Effector memory CD4-positive, alpha-beta T cell (primary cell): ENCODE results near the gene FAM163A.

ENCODE experiments used
- DNase-seq, 3 donors: peaks; one replicate each; pipeline ENCODE4 v3.0.0-alpha.2; 2020
- H3K27ac ChIP-seq: 2 replicates; pipeline ENCODE4 v1.7.0; 2013; ENCODE audit warnings: mild to moderate bottlenecking, low read length, moderate library complexity; ENCODE audit not compliant: insufficient read depth, poor library complexity, severe bottlenecking
- H3K27me3 ChIP-seq: replicated peaks from 2 replicates; pipeline ENCODE4 v1.7.0; 2013; ENCODE audit warnings: mild to moderate bottlenecking, low read length; ENCODE audit not compliant: insufficient read depth, control insufficient read depth, poor library complexity, severe bottlenecking
- H3K36me3 ChIP-seq: 2 replicates; pipeline ENCODE4 v1.7.0; 2013; ENCODE audit warnings: mild to moderate bottlenecking, low read length, moderate library complexity; ENCODE audit not compliant: control insufficient read depth, insufficient read depth
- H3K4me1 ChIP-seq: 2 replicates; pipeline ENCODE4 v1.7.0; 2013; ENCODE audit warnings: low read length, mild to moderate bottlenecking; ENCODE audit not compliant: control insufficient read depth, insufficient read depth, poor library complexity, severe bottlenecking
- H3K4me3 ChIP-seq: 2 replicates; pipeline ENCODE4 v1.7.0; 2013; ENCODE audit warnings: low read length, low read depth, mild to moderate bottlenecking; ENCODE audit not compliant: insufficient read depth, poor library complexity, severe bottlenecking
- H3K9me3 ChIP-seq: 2 replicates; pipeline ENCODE4 v1.7.0; 2013; ENCODE audit warnings: mild to moderate bottlenecking, low read length, moderate library complexity; ENCODE audit not compliant: control insufficient read depth

FAM163A gene

GRCh38 chr1:179719272-179719671, 23.8 kb upstream of the FAM163A start:
- Histone ChIP-seq H3K4me3 (no peak overlapping the region), H3K9me3 (peaks cover 16% of the 10 kb centered on the region), H3K27ac (no peak overlapping the region), H3K27me3 (no peaks in the 10 kb centered on the region), H3K4me1 (no peaks in the 10 kb centered on the region), H3K36me3 (no peaks in the 10 kb centered on the region)
- no peak for DNase-seq

- H3K27ac ChIP-seq, result no peak overlapping the region
- DNase-seq, result no peak
- H3K4me3 ChIP-seq, result no peak overlapping the region
- H3K27me3 ChIP-seq, result no peaks in the 10 kb centered on the region
- H3K9me3 ChIP-seq, result no peaks in the 10 kb centered on the region
- no peaks in the 10 kb centered on the region for H3K36me3 ChIP-seq
- H3K4me1 ChIP-seq, result no peaks in the 10 kb centered on the region
Measured at GRCh38 chr1:179728271-179728670, 14.8 kb upstream of the FAM163A start.

DNA sequence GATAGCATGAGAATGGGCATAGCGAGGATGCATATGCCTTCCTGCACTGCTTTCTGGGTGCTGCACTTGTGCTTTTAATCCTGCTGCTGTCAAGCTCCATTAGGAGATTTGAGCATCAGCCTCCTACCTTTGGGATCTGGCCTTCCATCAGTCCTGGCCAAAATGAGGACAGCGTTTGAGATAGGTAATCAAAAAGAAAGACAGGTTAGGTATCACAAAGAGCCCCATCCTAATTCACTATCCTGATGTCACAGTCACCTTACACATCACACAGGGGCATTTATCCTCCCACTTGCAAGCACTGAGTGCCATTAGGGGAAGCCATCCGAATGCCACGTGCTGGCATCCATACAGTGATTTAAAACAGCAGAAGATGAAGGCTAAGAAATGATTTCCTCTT, 13.2 kb upstream of the FAM163A start:
- Histone ChIP-seq H3K27me3 (no peaks in the 10 kb centered on the region), H3K27ac (no peak overlapping the region), H3K4me3 (no peak overlapping the region), H3K9me3 (no peaks in the 10 kb centered on the region), H3K36me3 (no peaks in the 10 kb centered on the region), H3K4me1 (no peaks in the 10 kb centered on the region)
- no peak for DNase-seq

DNA sequence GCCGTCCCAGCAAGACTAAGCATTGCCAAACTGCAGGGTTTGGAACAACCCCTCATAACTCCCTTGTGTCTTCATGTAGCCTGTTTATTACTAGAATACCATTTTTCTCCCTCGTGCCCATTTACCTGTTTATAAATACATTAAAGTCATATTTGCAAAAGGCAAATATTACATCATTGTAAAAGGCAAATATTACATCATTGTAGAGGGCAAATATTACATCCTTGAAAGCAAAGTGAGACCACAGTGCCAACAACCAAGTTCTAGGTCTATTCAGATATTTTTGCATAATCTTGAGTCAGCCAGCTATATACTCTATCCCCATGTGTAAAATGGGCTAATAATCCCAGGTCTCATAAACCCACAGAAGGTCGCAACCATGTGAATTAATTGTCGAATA, 11.4 kb upstream of the FAM163A start:
- no peak for DNase-seq
- no peaks in the 10 kb centered on the region for H3K4me1 ChIP-seq
- no peaks in the 10 kb centered on the region for H3K9me3 ChIP-seq
- H3K36me3 ChIP-seq, result no peaks in the 10 kb centered on the region
- H3K27me3 ChIP-seq, result no peaks in the 10 kb centered on the region
- H3K27ac ChIP-seq, result no peak overlapping the region
- H3K4me3 ChIP-seq, result no peak overlapping the region

DNA sequence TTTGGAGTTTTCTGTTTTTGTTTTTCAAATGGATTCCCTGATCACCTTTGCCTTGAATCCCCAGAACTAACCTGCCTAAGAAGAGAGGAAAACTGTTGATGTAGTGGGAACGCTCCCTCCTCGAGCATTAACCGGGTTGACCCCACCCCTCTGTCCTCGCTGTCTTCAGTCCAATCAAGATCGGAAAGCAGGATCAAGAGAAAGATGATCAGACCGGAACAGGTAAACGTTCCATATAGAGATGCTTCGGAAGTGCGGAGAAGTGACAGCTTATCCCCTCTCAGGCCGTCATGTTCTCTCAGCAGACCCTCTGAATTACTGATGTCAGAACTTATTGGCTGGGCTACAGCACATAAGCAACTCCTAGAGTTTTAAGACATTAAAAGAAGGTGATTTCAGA, 800 bp upstream of the FAM163A start:
- peaks cover 3% of the 10 kb centered on the region for H3K4me1 ChIP-seq
- H3K9me3 ChIP-seq, result no peaks in the 10 kb centered on the region
- H3K4me3 ChIP-seq, result no peak overlapping the region
- H3K27me3 ChIP-seq, result peaks cover 12% of the 10 kb centered on the region
- no peak for DNase-seq
- no peak overlapping the region for H3K27ac ChIP-seq
- no peaks in the 10 kb centered on the region for H3K36me3 ChIP-seq

DNA sequence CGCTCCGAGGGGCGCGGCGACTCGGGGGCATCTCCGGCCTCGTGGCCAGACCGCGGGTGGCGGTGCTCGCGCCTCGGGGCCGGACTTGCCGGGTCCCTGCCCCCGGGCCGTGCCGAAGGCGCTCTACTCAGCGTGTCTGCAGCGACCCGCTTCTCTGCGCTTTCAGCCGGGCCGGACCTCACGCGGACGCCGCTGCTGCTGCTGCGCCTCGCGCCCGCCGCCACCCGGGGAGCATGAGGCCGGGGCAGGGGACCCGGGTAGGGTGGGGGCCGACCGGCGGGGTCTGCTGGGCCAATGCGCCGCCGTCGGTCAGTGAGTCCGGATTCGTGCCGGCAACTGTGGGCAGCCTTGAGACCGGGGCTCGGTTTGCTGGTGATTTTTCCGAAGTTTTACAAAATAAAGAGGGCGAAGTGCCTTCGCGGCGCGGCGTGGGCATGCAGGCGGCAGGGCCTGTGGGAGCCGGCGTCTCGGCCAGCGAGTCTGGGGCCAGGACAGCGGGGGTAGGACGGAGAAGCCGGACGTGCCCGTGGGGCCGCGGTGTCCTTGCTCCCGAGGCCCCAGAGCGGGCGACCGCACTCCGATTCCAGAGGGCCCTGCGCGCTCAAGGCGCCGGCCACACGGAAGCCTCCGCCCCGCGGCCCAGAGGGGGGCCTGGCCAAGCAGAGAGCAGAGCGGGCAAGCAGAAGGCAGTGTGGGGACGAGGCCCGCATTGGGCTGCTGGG, 749 bp downstream of the FAM163A start:
- no peak for DNase-seq
- no peak overlapping the region for H3K4me3 ChIP-seq

GRCh38 chr1:179744401-179745130, 1.5 kb downstream of the FAM163A start:
- Histone ChIP-seq H3K27me3 (peaks cover 12% of the 10 kb centered on the region), H3K36me3 (no peaks in the 10 kb centered on the region), H3K27ac (no peak overlapping the region), H3K9me3 (no peaks in the 10 kb centered on the region), H3K4me3 (no peak overlapping the region), H3K4me1 (peaks cover 3% of the 10 kb centered on the region)
- no peak for DNase-seq

More for the DNA sequence above, 749 bp downstream of the FAM163A start:
- H3K4me1 ChIP-seq, result peaks cover 3% of the 10 kb centered on the region
- peaks cover 12% of the 10 kb centered on the region for H3K27me3 ChIP-seq
- H3K27ac ChIP-seq, result no peak overlapping the region
- H3K9me3 ChIP-seq, result no peaks in the 10 kb centered on the region
- no peaks in the 10 kb centered on the region for H3K36me3 ChIP-seq

DNA sequence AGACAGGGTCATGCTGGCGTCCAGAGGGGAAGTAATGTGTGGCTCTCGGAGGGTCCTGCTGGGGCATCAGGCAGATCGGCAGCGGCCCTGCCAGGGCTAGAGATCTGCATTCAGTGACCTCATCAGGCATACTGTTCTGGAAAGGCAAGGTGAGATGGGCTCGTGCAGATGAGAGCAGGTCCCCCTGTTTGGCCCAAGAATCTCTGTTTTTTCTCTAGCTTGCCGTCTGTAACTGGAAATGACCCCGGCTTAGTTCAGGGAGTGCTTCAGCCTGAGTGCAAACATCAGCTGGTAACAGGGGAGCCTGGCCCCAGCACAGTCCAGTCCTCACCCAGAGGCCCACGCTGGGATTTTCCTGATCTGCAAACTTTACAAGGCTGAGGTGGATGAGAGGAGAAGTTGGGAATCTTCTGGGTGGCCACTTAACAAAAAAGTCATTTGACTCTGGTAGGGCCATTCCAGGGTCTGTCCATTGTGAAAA, 2.1 kb downstream of the FAM163A start:
- peaks cover 10% of the 10 kb centered on the region for H3K27me3 ChIP-seq
- no peaks in the 10 kb centered on the region for H3K9me3 ChIP-seq
- H3K36me3 ChIP-seq, result no peaks in the 10 kb centered on the region
- peaks cover 3% of the 10 kb centered on the region for H3K4me1 ChIP-seq
- H3K27ac ChIP-seq, result no peak overlapping the region
- no peak overlapping the region for H3K4me3 ChIP-seq
- no peak for DNase-seq

DNA sequence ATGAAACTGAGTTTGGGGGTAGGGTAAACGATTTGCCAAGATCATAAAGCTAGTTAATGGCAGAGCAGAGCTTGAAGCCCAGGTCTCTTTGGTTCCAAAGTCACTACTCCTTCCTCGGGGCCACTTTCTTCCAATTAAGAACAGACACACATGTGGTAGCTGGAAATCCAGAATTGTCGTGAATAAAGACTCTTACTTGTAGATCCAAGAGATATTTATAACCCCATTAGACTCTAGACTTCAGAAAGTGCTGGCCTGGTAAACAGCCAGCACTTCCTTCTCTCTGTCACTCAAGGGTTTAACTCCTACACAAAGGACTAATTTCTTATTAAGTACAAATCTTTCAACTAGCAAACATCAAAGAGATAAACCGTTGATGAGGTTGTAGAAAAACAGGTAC, 2.7 kb downstream of the FAM163A start:
- no peak for DNase-seq
- H3K27me3 ChIP-seq, result peaks cover 9% of the 10 kb centered on the region

DNA sequence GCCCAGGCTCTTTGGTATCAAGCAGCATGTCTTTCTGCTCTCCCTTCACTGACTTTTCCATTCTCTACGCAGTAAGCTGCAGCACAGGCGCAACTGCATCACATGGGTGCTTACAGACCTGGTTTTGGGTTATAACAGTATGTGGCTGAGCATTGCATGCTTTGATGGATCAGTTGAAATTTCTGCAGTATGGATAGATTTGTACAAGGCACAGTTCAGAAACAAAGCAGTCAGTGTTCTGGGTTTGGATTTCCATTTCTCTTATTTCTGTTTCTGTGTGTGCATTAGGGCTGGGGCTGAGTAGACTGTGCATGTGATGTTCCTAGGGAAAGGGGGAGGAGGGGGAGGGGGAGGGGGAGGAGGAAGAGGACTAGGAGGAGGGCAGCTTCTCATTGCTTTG, 4.5 kb downstream of the FAM163A start:
- no peaks in the 10 kb centered on the region for H3K36me3 ChIP-seq
- H3K4me1 ChIP-seq, result peaks cover 3% of the 10 kb centered on the region
- H3K27me3 ChIP-seq, result peaks cover 9% of the 10 kb centered on the region
- no peak overlapping the region for H3K27ac ChIP-seq
- no peaks in the 10 kb centered on the region for H3K9me3 ChIP-seq
- no peak overlapping the region for H3K4me3 ChIP-seq
- DNase-seq, result no peak

More for the DNA sequence above, 2.7 kb downstream of the FAM163A start:
- Histone ChIP-seq H3K27ac (no peak overlapping the region), H3K4me1 (peaks cover 3% of the 10 kb centered on the region), H3K9me3 (no peaks in the 10 kb centered on the region), H3K4me3 (no peak overlapping the region), H3K36me3 (no peaks in the 10 kb centered on the region)
